Hematopoietic multipotent progenitor cell treated with erythropoietin and hydrocortisone succinate and interleukin-3 and kit ligand, for 15 days (in vitro differentiated cells): ENCODE measurements around the gene RPN2.

ENCODE experiments used
- DNase-seq: peaks from one replicate; pipeline ENCODE4 v3.0.0-alpha.2; 2015; ENCODE audit warnings: low spot score

RPN2 gene

DNA sequence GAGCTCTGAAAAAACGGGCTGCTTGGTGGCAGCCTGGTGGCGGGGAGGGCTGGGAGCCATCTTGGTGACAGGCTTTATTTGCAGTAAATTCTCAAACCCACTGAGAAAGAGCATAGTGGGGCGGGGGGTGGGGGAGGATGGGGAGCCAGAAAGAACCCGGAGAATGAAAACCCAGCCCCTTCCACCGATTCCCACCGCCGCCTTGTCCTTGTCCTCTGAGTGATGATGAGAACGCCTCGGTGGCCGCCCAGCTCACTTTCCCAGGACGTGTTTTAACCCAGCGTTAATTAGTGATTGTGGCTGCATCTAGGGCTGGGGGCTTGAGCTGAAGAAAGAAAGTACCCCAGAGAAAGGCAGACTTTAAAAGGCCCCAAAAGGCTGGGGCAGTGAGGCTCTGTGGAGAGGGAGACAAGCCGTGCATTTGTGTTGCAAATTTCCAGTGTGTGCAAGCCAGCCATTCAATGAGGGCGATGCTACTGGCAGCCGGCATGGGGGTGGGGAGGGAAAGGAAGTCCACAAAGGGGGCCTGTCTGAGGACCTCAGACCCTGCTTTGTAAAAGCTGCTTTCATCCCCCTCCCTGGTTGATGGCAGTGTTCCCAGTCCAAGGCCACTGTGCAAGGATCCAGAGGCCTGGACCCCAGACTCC lies 88.7 kb downstream of the RPN2 start:
- no peak for DNase-seq

- no peak for DNase-seq
Measured at GRCh38 chr20:37270576-37271420, 91.7 kb downstream of the RPN2 start.

GRCh38 chr20:37271421-37271768 lies 92.3 kb downstream of the RPN2 start:
- no peak for DNase-seq

DNA sequence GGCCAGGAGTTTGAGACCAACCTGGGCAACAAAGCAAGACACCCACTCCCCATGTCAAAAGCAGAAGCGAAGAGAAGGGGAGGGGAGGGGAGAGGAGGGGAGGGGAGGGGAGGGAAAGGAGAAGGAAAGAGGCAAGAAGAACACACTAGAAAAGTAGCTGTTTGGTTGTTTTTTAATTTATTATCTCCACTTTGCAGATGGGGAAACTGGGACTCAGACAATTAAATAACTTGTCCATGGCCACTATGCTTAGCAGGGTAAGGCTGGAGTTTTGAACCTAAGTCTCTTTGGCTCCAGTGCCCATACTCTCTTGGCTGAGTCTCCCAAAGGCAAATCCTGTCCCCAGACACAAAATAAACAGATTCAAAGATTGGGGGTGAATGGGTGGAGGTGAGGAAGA lies 94.9 kb downstream of the RPN2 start:
- no peak for DNase-seq

GRCh38 chr20:37274851-37275524 lies 95.9 kb downstream of the RPN2 start:
- no peak for DNase-seq

- DNase-seq: no peak
Measured at GRCh38 chr20:37276494-37277252, 97.5 kb downstream of the RPN2 start.

GRCh38 chr20:37277253-37277593 lies 98.1 kb downstream of the RPN2 start:
- DNase-seq: no peak

DNA sequence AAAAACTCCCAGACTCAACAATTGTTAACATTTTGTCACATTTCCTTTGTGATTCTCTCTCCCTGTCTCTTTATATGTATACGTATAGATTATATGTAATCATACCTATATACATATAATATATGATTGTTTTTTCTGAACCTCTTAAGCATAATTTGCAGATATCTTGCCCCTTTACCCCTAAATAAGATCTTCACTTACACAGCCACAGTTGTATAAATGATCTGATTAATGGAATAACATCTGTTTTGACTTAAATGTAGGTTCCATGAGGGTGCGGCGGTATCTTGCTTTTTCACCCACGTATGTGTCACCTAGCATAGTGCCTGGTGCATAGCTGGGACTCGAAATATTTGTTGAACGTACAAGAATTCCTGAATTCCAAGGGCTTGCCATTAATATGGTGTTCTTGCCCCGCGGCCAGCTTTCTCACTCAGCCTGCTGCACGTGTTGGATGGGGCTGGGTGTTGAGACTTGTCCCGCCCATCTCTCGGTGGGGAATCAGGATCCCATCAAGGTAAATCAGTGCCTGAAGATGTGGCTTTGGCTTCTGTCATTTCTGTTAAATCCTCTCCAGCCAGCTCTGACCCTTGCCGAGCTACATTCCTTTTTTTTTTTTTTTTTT lies 99.9 kb downstream of the RPN2 start:
- DNase-seq: no peak

GRCh38 chr20:37279820-37280219 lies 100.7 kb downstream of the RPN2 start:
- no peak for DNase-seq

- no peak for DNase-seq
Measured at GRCh38 chr20:37280403-37280802, 101.3 kb downstream of the RPN2 start.

DNA sequence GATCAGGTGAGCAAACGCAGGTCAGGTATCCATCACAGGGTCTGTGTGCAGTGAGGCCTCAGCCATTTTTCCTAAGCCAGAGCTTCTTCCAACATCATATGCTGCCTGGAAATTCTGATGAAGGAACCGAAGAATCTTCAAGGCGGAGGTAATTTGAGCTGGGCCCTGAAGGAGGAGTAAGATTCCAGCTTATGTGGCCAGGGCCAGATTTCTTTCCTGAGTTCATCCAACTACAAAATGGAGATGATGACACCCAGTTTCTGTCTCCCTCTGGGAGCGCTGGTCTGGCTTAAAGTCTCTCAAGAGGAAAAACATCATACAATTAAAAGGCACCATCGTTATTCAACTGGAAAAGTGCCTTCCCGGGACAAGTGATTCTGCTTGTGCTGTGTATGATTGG lies 103.4 kb downstream of the RPN2 start:
- no peak for DNase-seq

DNA sequence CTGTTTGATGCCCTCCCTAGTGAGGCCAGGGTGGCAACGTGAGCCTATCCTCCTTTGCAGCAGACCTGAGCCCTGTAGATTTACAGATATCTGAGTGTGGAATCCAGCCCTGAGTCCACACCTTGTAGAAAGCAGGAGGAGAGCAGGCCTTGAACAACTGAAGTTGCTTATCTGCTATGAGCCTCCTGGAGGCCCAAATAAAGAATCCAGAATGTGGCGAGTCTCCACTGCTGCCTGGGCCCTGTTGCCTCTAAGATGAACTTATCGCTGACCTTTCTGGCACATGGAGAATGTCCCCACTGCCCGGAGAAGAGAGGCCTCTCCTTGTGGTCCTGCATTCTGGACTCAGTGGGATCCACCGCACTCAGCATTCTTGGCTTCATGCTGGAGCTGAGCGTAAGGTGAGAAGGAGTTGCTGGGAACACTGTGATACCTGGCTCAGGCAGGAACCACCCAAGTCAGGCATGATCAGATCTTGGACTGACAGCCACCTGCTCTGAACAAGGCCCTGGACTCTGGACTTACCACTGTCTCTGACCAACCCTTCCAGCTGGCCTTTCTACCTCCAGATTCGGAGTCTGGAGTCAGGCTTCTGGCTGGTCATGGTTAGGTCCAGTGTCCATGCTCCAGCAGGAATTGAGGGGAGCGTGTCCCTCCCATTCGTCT lies 104.5 kb downstream of the RPN2 start:
- DNase-seq: no peak

DNA sequence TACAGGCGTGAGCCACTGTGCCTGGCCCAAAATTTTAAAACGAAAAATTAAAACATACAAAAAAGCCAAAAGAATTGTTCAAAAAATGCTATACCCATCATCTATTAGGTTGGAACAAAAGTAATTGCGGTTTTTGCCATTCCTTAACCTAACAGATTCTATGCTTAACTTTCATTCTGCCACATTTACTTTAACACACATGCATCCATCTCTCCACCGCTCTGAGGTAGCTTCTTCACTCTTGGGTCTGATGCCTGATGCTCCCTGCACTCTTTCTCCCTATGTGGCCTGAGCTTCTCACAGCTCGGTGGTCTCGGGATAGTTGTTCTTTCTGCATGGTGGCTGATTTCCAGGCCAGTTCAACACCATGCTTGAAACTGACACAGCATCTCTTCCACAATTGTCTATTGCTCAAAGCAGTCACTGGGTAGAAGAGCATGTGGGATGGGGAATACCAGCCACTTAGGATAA lies 105.6 kb downstream of the RPN2 start:
- DNase-seq: no peak

- no peak for DNase-seq
Measured at GRCh38 chr20:37285664-37286374, 106.7 kb downstream of the RPN2 start.

DNA sequence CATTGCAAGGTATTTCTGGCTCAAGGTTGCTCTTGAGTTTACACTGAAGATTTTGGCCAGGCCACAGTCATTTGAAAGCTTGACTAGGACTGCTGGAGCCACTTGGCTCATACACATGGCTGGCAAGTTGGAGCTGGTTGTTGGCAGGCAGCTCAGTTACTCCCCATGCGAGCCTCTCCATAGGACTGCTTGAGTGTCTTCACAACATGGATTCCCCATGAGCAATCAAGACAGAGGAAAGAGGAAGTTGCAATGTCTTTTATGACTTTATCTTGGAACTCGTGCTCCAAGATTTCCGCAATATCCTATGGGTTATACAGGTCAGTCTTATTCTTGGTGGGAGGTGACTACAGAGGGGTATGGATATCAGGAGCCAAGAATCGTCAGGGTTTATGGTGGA lies 109.0 kb downstream of the RPN2 start:
- no peak for DNase-seq

- DNase-seq: no peak
Measured at GRCh38 chr20:37290158-37290810, 111.2 kb downstream of the RPN2 start.
